ENCODE data around the gene SHPK. TPM values are rescaled to one million over a fixed set of nuclear protein-coding genes. Genes with fewer than 3 reads are reported as not detected.
A peak's percentile ranks its signal among the peaks of the same experiment; 100 is the strongest.

Gene SHPK
- total RNA-seq, 1 donor, result 15.0 TPM

- DNase-seq (ENCODE audit: low read depth), result no peak
- no peak overlapping the region for H3K4me3 ChIP-seq (ENCODE audit: low read depth, low read length)
- TF ChIP-seq, protein P1, sequence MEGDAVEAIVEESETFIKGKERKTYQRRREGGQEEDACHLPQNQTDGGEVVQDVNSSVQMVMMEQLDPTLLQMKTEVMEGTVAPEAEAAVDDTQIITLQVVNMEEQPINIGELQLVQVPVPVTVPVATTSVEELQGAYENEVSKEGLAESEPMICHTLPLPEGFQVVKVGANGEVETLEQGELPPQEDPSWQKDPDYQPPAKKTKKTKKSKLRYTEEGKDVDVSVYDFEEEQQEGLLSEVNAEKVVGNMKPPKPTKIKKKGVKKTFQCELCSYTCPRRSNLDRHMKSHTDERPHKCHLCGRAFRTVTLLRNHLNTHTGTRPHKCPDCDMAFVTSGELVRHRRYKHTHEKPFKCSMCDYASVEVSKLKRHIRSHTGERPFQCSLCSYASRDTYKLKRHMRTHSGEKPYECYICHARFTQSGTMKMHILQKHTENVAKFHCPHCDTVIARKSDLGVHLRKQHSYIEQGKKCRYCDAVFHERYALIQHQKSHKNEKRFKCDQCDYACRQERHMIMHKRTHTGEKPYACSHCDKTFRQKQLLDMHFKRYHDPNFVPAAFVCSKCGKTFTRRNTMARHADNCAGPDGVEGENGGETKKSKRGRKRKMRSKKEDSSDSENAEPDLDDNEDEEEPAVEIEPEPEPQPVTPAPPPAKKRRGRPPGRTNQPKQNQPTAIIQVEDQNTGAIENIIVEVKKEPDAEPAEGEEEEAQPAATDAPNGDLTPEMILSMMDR (IDR thresholded peaks at IDR 0.05; ENCODE audit: insufficient read depth, low read length), result no peak
Measured at GRCh38 chr17:3613124-3613523, 22.9 kb downstream of the SHPK start.

DNA sequence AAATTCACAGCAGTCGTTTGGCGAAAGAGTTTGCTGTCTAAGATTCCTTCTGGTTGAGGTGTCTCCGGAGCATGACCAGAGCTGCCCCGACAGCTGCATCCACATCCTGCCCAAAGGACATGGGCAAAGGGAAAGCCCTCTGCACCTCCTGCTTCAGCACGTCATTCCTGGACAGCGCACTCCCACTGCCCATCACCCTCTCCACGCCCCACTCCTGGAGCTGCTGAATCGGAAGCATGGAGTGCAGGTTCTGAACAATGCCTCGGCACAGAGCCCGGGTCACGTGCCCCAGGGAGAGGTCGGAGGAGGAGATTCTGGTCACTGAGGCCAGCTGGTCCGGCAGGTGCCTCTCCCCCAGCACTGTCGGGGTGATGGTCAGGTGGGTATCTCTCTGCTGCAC, 25.5 kb downstream of the SHPK start:
- TF ChIP-seq, protein P1 (IDR thresholded peaks at IDR 0.05; ENCODE audit: insufficient read depth, low read length), result no peak
- H3K4me3 ChIP-seq (ENCODE audit: low read depth, low read length), result no peak overlapping the region
- DNase-seq (ENCODE audit: low read depth), result no peak

DNA sequence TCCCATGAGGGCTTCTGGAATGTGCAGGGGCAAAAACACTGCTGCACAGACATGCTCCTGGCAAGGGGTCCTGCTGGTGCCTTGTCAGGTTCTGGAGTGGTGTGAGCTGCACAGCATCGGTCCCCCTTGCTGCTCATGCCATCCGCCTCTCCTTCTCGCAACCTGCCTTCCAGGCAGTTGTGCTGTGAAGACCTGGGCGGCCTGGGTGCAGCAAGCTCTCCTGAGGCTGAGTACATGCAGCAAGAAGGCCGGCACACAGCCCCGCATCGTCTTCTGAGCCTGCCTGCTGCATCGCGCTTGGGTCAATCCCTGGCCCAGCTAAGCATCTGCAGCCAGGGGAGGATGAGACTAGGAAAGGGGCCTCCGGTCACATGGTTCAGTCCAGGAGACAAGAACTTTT, 26.4 kb downstream of the SHPK start:
- TF ChIP-seq, protein P1 (IDR thresholded peaks at IDR 0.05; ENCODE audit: insufficient read depth, low read length), result no peak
- no peak for DNase-seq (ENCODE audit: low read depth)
- no peak overlapping the region for H3K4me3 ChIP-seq (ENCODE audit: low read depth, low read length)

DNA sequence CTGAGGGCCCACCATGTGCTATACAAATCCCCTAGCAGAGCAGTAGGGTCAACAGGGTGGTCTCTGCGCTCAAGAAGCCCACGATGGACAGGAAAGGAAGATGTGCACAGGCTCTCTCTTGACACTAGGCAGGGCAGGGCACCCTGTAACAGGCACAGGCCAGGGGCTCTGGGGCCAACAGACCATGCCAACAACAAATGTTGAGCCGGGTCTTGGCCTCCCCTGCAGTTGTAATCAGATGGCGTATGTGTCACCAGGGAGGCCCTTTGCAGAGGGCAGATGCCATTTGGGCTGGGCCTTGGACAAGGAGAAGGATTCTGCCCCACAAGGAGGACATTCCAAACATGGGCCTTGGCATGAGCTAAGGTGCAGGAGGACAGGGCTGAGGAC, 32.2 kb downstream of the SHPK start:
- H3K4me3 ChIP-seq (ENCODE audit: low read depth, low read length), result no peak overlapping the region
- DNase-seq (ENCODE audit: low read depth), result no peak
- TF ChIP-seq, protein P1 (IDR thresholded peaks at IDR 0.05; ENCODE audit: insufficient read depth, low read length), result no peak

DNA sequence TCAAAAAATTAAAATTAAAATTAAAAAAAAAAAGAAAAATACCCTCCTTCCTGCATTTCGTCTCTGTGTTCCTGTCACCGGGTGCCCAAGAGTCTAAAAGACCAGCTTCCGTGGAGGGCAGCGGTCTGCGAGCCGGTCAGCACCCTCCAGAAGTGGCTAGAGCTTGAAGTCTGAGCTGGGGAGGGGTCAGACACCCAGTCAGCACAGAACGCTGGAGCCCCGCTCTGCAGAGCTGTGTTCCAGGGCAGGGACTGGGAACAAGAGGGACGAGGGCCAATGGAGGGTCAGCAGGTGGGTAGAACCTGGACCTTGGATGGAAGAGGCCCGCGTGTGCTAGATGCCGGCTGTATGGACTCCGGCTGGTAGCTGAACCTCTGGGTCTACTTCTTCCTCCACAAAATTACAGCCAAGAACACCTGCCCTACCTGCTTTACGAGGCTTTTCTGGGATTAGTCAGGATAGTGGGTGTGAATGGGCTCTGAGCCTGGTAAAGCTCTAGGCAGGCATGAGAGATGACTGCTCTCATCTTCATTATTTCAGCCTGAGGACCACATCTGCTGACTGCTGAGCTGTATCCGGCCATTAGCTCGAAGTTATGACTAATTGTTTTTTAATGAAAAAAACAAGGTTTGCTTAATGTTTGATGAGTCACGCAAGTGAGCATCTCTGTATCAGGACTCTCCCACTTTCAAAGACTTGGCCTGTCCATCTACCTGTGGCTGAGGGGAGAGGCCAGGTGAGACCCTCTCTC, 32.8 kb downstream of the SHPK start:
- TF ChIP-seq, protein P1 (IDR thresholded peaks at IDR 0.05; ENCODE audit: insufficient read depth, low read length), result no peak
- DNase-seq (ENCODE audit: low read depth), result peak; percentile 38

GRCh38 chr17:3602499-3602898, 33.6 kb downstream of the SHPK start:
- peak; percentile 36 for DNase-seq (ENCODE audit: low read depth)
- TF ChIP-seq, protein P1 (IDR thresholded peaks at IDR 0.05; ENCODE audit: insufficient read depth, low read length), result peak; percentile 47
- H3K4me3 ChIP-seq (ENCODE audit: low read depth, low read length), result no peak overlapping the region

More for the DNA sequence above, 32.8 kb downstream of the SHPK start:
- no peak overlapping the region for H3K4me3 ChIP-seq (ENCODE audit: low read depth, low read length)
